ENCODE measurements around the gene OCRL.
"Not testable (repeated sequence)": the region's sequence is repeated elsewhere in the genome, so short reads cannot be mapped to it uniquely, and the experiment has no call there.

OCRL gene

GRCh38 chrX:129534816-129535578 is 5.1 kb upstream of the OCRL start:
- FAIRE-seq (no peak), DNase-seq (ENCODE audit: insufficient read length, low spot score) (no peak)

- FAIRE-seq: no peak
- no peak for DNase-seq (ENCODE audit: insufficient read length, low spot score)
Measured at GRCh38 chrX:129540722-129541184, 694 bp downstream of the OCRL start.

DNA sequence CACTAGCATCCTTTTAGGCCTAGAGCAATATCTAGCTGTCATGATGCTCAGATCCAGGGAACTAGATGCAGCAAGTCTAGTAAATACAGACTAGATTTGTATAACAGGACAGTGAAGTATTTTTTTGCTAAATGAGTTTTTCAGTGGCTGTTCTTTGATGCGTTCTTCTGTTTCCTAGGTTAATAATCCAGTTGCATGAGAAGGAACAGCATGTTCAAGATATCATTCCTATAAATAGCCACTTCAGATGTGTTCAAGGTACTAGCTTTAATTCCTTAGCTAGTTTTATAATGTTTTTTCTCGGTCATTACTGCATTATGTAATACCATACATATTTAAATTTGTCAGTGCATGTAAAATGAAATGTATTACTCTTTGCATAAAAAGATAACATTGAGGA is 4.7 kb downstream of the OCRL start:
- DNase-seq (ENCODE audit: insufficient read length, low spot score) (no peak), FAIRE-seq (no peak)

DNA sequence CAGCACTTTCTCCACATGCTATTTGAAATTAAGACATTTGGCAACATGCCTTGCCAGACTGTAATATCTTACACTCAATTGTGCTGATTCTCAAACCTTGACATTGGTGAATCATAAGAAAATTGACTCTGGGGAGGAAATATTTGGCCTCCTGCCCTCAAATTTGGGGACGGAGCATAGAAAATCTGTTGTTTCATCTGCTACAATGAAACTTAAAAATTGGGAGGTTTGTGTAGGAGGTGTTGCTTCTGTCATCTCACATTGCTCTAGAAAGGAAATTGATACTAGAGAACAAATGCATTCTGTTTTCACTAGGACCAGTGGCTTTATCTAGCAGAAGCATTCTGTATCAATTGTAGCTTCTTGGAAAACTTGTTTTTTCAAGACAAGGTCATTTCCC is 5.3 kb downstream of the OCRL start:
- no peak for FAIRE-seq
- no peak for DNase-seq (ENCODE audit: insufficient read length, low spot score)

DNA sequence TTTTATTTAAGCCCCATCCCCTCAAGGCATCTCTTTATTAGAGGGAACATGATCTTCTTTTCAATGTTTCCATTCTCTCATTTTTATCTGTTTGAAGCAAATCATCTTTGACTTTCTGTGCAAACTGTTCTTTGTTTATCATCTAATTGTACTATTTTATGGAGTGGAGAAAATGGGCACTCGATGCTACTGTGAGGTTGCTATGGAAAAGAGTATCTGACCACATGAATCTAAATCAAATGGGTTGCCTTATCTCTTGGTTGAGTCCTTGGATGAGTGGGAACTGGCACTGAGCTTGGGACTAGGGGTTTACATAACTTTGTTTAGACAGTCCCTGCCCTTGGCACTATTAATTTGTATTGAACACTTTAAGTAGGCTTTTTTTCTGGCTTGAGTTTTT is 9.1 kb downstream of the OCRL start:
- DNase-seq (ENCODE audit: insufficient read length, low spot score) (no peak), FAIRE-seq (no peak)

DNA sequence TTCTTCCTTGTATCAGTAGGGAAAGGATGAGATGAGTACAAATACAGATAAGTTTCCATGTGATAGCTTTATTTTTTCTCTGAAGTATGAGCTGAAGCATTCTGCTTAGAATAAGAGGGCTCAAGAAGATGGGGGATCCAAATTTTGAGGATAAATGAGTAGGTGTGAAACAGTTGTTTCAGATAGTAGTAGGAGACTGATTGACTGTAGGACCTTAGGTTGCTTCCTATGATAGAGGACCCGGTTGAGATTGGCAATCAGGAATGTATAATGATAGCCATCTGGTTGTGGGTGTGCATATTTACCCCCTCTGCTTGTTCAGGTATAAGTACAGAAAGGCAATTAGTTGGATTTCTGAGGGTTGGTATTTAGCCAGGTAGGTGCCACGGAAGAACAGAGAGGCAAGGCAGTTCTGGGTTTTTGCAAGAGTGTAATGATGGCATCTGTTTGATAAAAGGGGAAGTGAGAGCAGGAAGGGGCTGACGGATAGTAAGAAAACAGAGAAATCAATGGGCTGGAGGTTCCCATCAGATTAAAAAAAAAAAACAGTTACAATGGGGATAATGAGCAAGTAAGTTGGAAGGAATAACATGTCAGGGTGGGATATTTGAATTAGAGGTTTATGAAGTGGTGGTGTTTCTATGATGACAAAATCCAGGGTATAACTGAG is 13.7 kb downstream of the OCRL start:
- DNase-seq (ENCODE audit: insufficient read length, low spot score): no peak
- FAIRE-seq: no peak

GRCh38 chrX:129554816-129555215 is 14.8 kb downstream of the OCRL start:
- not testable (repeated sequence) for FAIRE-seq; DNase-seq (ENCODE audit: insufficient read length, low spot score)

DNA sequence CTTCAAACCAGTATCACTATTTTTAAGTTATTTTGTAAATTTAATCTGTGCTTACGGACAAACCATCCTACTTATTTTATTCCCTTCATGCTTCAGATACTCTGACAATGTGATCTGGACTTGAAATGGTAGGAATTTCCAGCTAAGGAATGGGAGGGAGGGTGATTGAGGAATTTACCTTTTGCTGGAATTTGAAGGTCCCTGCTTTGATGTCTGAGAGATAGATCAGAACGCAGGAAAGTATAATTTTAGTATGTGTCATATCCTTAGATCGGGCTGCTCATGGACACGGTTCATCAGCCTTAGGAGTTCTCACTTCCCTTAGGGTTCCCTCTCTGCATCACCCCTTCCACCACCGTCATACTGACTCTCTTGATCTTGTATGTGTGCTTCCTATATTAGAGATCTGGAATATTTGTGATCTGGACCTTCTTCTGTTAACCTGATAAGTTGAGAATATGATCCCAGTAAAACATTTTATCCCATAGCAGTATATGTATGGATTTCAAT is 16.8 kb downstream of the OCRL start:
- DNase-seq (ENCODE audit: insufficient read length, low spot score) (no peak), FAIRE-seq (no peak)

GRCh38 chrX:129557844-129558480 is 17.9 kb downstream of the OCRL start:
- DNase-seq (ENCODE audit: insufficient read length, low spot score) (no peak), FAIRE-seq (no peak)

GRCh38 chrX:129559783-129560182 is 19.7 kb downstream of the OCRL start:
- no peak for FAIRE-seq
- DNase-seq (ENCODE audit: insufficient read length, low spot score): no peak

- FAIRE-seq: no peak
- DNase-seq (ENCODE audit: insufficient read length, low spot score): no peak
Measured at GRCh38 chrX:129561453-129561852, 21.4 kb downstream of the OCRL start.

DNA sequence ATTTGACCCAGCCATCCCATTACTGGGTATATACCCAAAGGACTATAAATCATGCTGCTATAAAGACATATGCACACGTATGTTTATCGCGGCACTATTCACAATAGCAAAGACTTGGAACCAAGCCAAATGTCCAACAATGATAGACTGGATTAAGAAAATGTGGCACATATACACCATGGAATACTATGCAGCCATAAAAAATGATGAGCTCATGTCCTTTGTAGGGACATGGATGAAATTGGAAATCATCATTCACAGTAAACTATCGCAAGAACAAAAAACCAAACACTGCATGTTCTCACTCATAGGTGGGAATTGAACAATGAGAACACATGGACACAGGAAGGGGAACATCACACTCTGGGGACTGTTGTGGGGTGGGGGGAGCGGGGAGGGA is 24.3 kb downstream of the OCRL start:
- FAIRE-seq; DNase-seq (ENCODE audit: insufficient read length, low spot score): not testable (repeated sequence)

- no peak for DNase-seq (ENCODE audit: insufficient read length, low spot score)
- no peak for FAIRE-seq
Measured at GRCh38 chrX:129565046-129565650, 25.1 kb downstream of the OCRL start.

GRCh38 chrX:129566073-129566472 is 26.0 kb downstream of the OCRL start:
- no peak for FAIRE-seq
- DNase-seq (ENCODE audit: insufficient read length, low spot score): no peak

GRCh38 chrX:129568349-129568748 is 28.3 kb downstream of the OCRL start:
- FAIRE-seq (no peak), DNase-seq (ENCODE audit: insufficient read length, low spot score) (no peak)

- FAIRE-seq (no peak), DNase-seq (ENCODE audit: insufficient read length, low spot score) (no peak)
Measured at GRCh38 chrX:129572422-129572821, 32.4 kb downstream of the OCRL start.

GRCh38 chrX:129573652-129574051 is 33.6 kb downstream of the OCRL start:
- FAIRE-seq; DNase-seq (ENCODE audit: insufficient read length, low spot score): not testable (repeated sequence)

GRCh38 chrX:129574214-129574613 is 34.2 kb downstream of the OCRL start:
- FAIRE-seq: no peak
- DNase-seq (ENCODE audit: insufficient read length, low spot score): no peak

- FAIRE-seq: no peak
- no peak for DNase-seq (ENCODE audit: insufficient read length, low spot score)
Measured at GRCh38 chrX:129576539-129576938, 36.5 kb downstream of the OCRL start.

DNA sequence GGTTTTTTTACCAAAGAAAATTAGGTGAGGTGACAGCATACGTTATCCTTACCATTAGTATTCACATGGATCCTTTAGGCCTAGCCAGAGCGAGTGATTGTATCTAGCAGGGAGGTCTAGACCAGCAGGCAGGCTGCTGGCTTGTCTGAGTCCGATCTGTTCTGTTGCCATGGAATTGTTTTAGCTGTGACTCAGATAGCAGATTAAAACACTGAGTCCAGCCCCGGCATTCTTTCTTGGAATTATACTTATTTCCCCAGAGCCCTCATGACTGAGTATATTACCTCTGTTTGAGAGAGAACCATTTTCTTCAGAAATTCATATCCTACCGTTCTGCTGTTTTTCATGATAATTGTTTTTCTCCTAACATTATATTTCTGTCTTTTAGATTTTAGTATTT is 37.4 kb downstream of the OCRL start:
- DNase-seq (ENCODE audit: insufficient read length, low spot score) (no peak), FAIRE-seq (no peak)

DNA sequence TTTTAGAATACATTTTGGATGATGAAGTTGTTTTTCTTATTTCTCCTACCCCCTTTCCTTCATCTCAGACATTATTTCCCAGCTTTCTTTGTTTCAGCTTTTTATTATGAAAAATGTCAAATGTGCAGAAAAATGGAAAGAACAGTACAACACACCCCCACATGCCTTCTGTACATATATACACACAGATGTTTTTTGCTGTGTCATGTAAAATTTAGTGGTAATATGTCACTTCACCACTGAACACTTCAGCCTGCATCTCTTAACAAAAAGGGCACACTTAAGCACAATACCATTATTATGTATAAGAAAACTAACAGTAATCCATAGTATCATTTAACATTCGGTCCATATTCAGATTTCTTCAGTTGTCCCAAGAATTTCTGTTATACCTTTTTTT is 37.8 kb downstream of the OCRL start:
- FAIRE-seq (no peak), DNase-seq (ENCODE audit: insufficient read length, low spot score) (no peak)
